Spleen (tissue), 13 donors: Measurements from ENCODE around the gene CELA2B. TPM values are rescaled to one million over a fixed set of nuclear protein-coding genes. Genes with fewer than 3 reads are reported as not detected.
A peak's percentile ranks its signal among the peaks of the same experiment; 100 is the strongest.
"Not testable (repeated sequence)": the region's sequence is repeated elsewhere in the genome, so short reads cannot be mapped to it uniquely, and the experiment has no call there.

Source experiments
- DNase-seq: peaks from one replicate; pipeline ENCODE4 v3.0.0-alpha.2; 2020
- H3K27ac ChIP-seq, 8 donors: fragments of 200-600 bp; sonication (generic) in 7 of 8; 1 replicate in 4 of 8; 2 replicates in 4 of 8; pipeline versions ENCODE4 v1.5.0 to v1.8.0; 2016 to 2021; ENCODE audit warnings: inconsistent platforms in 4 of 8, mild to moderate bottlenecking in 4 of 8, moderate library complexity in 1 of 8
- H3K27me3 ChIP-seq, 7 donors: fragments of 200-600 bp; sonication (generic) in 6 of 7; replicated peaks in 1 of 7; 1 replicate in 4 of 7; 2 replicates in 3 of 7; pipeline versions ENCODE4 v1.5.0 to v1.8.0; 2016 to 2021; ENCODE audit warnings: inconsistent platforms in 3 of 7, mild to moderate bottlenecking in 1 of 7
- H3K36me3 ChIP-seq, 6 donors: fragments of 200-600 bp; sonication (generic) in 5 of 6; 1 replicate in 4 of 6; 2 replicates in 2 of 6; pipeline versions ENCODE4 v1.5.0 to v1.8.0; 2016 to 2021; ENCODE audit warnings: inconsistent platforms in 2 of 6
- H3K4me1 ChIP-seq, 6 donors: fragments of 200-600 bp; sonication (generic) in 5 of 6; 1 replicate in 3 of 6; 2 replicates in 3 of 6; pipeline versions ENCODE4 v1.5.0 to v1.8.0; 2016 to 2021; ENCODE audit warnings: inconsistent platforms in 3 of 6
- H3K4me3 ChIP-seq, 8 donors: fragments of 200-600 bp; sonication (generic) in 7 of 8; 1 replicate in 4 of 8; 2 replicates in 4 of 8; pipeline versions ENCODE4 v1.5.0 to v1.8.0; 2016 to 2021; ENCODE audit warnings: inconsistent platforms in 4 of 8, mild to moderate bottlenecking in 4 of 8, moderate library complexity in 2 of 8
- H3K9me3 ChIP-seq, 8 donors: fragments of 200-600 bp; sonication (generic) in 7 of 8; 1 replicate in 4 of 8; 2 replicates in 4 of 8; pipeline versions ENCODE4 v1.5.0 to v1.8.0; 2016 to 2021; ENCODE audit warnings: inconsistent platforms in 4 of 8
- POLR2A ChIP-seq, 3 donors: fragments of 450-650 bp; IDR thresholded peaks; one replicate each; pipeline ENCODE4 v1.5.1; 2017; ENCODE audit warnings: antibody characterized with exemption in 3 of 3, mild to moderate bottlenecking in 1 of 3
- POLR2AphosphoS5 ChIP-seq, 3 donors: sonication (generic); formaldehyde crosslinking; IDR thresholded peaks; one replicate each; pipeline ENCODE4 v1.5.1; 2017; ENCODE audit warnings: antibody characterized with exemption in 3 of 3
- WGBS, 5 donors: extraction: QIAGEN DNeasy Blood & Tissue Kit in 3 of 5; methylation state at CpG; one replicate each; pipeline versions ENCODE4 v1.1.5 to v1.1.7; 2013 to 2018; 5-methylcytosine and 5-hydroxymethylcytosine counted together
- intact Hi-C: fragments of 100-400 bp; cut with DNase I; formaldehyde crosslinking; loops from one replicate; pipeline ENCODE4 v1.15.0; 2023; ENCODE audit warnings: low total_unique reads
- long read RNA-seq, 2 donors: transcript quantifications; one replicate each; lab custom pipeline, GENCODE V29; 2026
- polyA plus RNA-seq, 3 donors: library from polyadenylated mRNA; stranded (reverse); fragments of 200-250 nt; gene quantifications; one replicate each; pipeline ENCODE4 v1.2.1, GENCODE V29; 2013
- total RNA-seq, 7 donors: library from RNA; depleted of rRNA in 3 of 7; stranded (reverse); fragments of >200 nt in 3 of 7; fragmentation: NEBNext Ultra II Directional in 4 of 7; extraction: Animal tissue kit (Norgen Biotek cat#: 25700) in 4 of 7; gene quantifications; one replicate each; pipeline versions ENCODE4 v1.1.0 to v1.2.1, GENCODE V29; 2016 to 2021
- TF ChIP-seq, protein P1 (sequence below), 11 experiments: fragments of 200-600 bp in 7 of 11; fragments of 450-650 bp in 4 of 11; sonication (generic) in 4 of 11; IDR thresholded peaks in 8 of 11; conservative IDR thresholded peaks in 3 of 11; 1 replicate in 7 of 11; 2 replicates in 4 of 11; pipeline versions ENCODE4 v1.4.0 to v1.8.0; 2016 to 2021; ENCODE audit warnings: antibody characterized with exemption in 11 of 11, inconsistent platforms in 4 of 11, mild to moderate bottlenecking in 1 of 11
- donor health status: healthy with polysubstance abuse.
- donor health status: DM: no; HTN: no; CAD: no; lungs with moderate emphysema.
- donor health status: DM: no; HTN: no; CAD: no.
- donor health status: Bipolar disorder and iron deficiency.
- donor health status: healthy.
- donor health status: DM: no; HTN: no; CAD: no.
- donor health status: DM: yes; HTN: yes; CAD: no.

The CELA2B gene
- not detected for total RNA-seq
- under 1 TPM in 1 of 3 donors, not detected in 2; 0.14 TPM for polyA plus RNA-seq
- long read RNA-seq, donor 1, result 0 reads
- long read RNA-seq, donor 2, result 0 reads

DNA sequence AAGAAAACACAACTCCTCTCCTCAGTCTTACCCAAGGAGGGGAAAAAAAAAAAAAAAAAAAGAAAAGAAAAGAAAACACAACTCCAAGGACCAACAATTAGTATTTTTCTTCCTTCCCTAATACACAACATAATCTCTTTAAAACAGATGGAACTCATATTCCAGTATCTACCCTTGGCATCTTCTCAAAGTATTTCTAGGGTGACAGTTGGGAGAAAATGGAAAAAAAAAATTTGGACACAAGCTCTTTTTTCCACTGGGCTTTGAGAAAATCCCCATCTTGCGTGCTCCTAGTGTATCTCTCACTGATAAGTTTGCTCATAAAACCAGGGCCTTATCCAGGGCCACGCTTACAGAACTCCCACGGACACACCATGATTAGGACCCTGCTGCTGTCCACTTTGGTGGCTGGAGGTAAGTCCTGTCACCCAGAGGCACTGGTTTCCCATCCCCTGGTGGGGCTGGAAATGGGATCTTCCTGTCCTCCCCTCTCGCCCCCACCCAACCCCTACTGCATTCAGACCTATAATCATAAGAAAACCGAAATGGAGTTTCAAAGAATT lies at the start of gene CELA2B:
Gene CELA2B, plus strand, starts transcription at position 353 of the 563 bp plus-strand sequence. Its CDS starts 22 bp downstream, at position 375.
- intact Hi-C loops, result no loop called here
- 80 to 92% (median 85%) methylated on average over 5 of the region's 5 CpGs for WGBS, 5 donors
- TF ChIP-seq POLR2A (IDR thresholded peaks at IDR 0.05) (no peak), POLR2AphosphoS5 (IDR thresholded peaks at IDR 0.05) (no peak)
- TF ChIP-seq, protein P1, sequence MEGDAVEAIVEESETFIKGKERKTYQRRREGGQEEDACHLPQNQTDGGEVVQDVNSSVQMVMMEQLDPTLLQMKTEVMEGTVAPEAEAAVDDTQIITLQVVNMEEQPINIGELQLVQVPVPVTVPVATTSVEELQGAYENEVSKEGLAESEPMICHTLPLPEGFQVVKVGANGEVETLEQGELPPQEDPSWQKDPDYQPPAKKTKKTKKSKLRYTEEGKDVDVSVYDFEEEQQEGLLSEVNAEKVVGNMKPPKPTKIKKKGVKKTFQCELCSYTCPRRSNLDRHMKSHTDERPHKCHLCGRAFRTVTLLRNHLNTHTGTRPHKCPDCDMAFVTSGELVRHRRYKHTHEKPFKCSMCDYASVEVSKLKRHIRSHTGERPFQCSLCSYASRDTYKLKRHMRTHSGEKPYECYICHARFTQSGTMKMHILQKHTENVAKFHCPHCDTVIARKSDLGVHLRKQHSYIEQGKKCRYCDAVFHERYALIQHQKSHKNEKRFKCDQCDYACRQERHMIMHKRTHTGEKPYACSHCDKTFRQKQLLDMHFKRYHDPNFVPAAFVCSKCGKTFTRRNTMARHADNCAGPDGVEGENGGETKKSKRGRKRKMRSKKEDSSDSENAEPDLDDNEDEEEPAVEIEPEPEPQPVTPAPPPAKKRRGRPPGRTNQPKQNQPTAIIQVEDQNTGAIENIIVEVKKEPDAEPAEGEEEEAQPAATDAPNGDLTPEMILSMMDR (IDR thresholded peaks at IDR 0.05 in 8 of 11, conservative IDR thresholded peaks at IDR 0.05 in 3 of 11), result no peak
- Histone ChIP-seq H3K4me1 (no peaks in the 10 kb centered on the region), H3K27me3 (no peaks in the 10 kb centered on the region), H3K9me3 (peaks cover 0 to 2% (median 0%) of the 10 kb centered on the region in 8 donors), H3K4me3 (no peak within 1 kb of the TSS), H3K27ac (no peak within 1 kb of the TSS), H3K36me3 (no peaks in the 10 kb centered on the region)
- no peak for DNase-seq

DNA sequence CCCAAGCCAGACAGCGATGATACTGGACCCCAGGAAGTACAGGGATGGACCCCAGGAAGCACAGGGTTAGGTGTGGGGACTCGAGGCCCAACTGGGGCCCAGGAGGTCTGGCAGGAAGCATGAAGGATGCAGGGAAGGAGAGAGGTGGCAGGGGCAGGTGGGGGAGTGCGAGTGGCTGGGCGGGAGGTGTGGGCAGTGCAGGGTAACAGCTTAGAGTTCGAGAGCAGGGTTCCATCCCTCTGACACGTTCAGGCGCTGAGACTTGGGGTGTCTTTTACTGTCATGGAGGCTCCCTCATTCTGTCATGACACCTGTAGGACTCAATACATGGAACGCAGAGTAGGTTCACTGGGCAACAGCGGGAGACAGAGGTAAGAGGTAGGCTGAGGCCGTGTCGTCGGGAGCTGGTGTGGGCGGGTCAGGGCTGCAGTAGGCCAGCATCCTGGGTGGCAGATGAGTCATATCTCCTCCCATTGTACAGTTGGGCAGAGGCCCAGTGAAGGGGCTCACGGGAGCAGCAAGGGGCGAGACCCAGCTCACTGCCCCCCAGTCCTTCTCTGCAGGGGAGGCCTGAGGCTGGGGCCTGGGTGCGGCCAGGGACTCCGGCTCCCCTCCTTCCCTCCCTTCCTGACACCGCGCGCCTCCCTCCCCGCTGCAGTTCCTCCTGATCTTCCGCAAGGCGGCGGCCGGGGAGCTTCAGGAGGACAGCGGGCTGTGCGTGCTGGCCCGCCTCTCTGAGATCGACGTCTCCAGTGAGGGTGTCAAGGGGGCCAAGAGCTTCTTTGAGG lies 49.2 kb upstream of the CELA2B start:
- intact Hi-C loops, result no loop called here
- Histone ChIP-seq H3K36me3 (peaks cover 0 to 100% (median 56%) of the 10 kb centered on the region in 6 donors), H3K4me3 (no peak overlapping the region), H3K27ac (peak overlapping the region in 7 of 8 donors; percentile 6 to 49 (median 33)), H3K27me3 (no peaks in the 10 kb centered on the region), H3K4me1 (peaks cover 8 to 99% (median 43%) of the 10 kb centered on the region in 6 donors), H3K9me3 (no peaks in the 10 kb centered on the region)
- 64 to 87% (median 78%) methylated on average over 20 to 30 of the region's 30 CpGs for WGBS, 5 donors
- DNase-seq, result no peak
- TF ChIP-seq, protein P1 (IDR thresholded peaks at IDR 0.05 in 8 of 11, conservative IDR thresholded peaks at IDR 0.05 in 3 of 11), result peak in 7 of 11 experiments; percentile 20 to 47 (median 31)
- TF ChIP-seq POLR2A (IDR thresholded peaks at IDR 0.05) (no peak), POLR2AphosphoS5 (IDR thresholded peaks at IDR 0.05) (peak in 2 of 3 donors; percentile 43 to 75)

DNA sequence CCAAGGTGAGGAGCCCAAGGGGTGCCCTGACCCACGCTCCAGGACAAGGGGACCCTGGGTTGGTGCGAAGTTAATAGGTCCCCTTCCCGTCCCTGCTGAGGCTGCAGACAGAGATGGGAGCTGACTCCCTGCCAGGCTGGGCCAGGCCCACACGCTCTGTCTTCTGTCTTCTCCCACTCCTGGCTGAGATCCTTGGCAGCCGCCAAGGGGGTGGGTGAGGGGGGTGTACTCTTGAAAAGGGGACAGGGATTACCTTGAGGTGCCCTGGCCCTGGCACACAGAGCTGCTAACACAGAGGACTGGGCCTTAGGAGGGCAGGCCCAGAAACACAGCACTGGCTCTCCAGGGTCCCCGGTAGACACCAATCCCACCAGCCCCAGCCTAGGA lies 48.6 kb upstream of the CELA2B start:
- Histone ChIP-seq H3K27me3 (no peaks in the 10 kb centered on the region), H3K27ac (peak overlapping the region in 5 of 8 donors; percentile 6 to 49 (median 33)), H3K4me1 (peaks cover 8 to 96% (median 42%) of the 10 kb centered on the region in 6 donors), H3K4me3 (no peak overlapping the region), H3K9me3 (no peaks in the 10 kb centered on the region), H3K36me3 (peaks cover 0 to 100% (median 56%) of the 10 kb centered on the region in 6 donors)
- TF ChIP-seq, protein P1 (IDR thresholded peaks at IDR 0.05 in 8 of 11, conservative IDR thresholded peaks at IDR 0.05 in 3 of 11), result no peak
- TF ChIP-seq POLR2AphosphoS5 (IDR thresholded peaks at IDR 0.05), result peak in 1 of 3 donors; percentile 18
- intact Hi-C loops, result no loop called here
- WGBS, 5 donors, result 70 to 94% (median 75%) methylated on average over 2 to 6 of the region's 6 CpGs
- DNase-seq, result peak; percentile 68

DNA sequence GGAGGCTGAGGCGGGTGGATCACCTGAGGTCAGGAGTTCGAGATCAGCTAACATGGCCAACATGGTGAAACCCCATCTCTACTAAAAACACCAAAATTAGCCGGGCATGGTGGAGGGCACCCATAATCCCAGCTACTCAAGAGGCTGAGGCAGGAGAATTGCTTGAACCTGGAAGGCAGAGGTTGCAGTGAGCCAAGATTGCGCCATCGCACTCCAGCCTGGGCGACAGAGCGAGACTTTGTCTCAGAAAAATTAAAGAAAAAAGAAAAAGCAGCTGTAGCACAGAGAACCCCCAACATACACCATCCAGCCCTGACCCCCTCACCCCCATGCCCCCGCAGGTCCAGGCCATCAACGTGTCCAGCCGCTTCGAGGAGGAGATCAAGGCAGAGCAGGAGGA lies 47.7 kb upstream of the CELA2B start:
- Histone ChIP-seq H3K36me3 (peaks cover 0 to 91% (median 56%) of the 10 kb centered on the region in 6 donors), H3K4me1 (peaks cover 8 to 86% (median 37%) of the 10 kb centered on the region in 6 donors), H3K27ac (peak overlapping the region in 1 of 8 donors; percentile 47)
- H3K9me3 ChIP-seq, DNase-seq, intact Hi-C loops, H3K27me3 ChIP-seq, H3K4me3 ChIP-seq: not testable (repeated sequence)
- WGBS, 5 donors, result 86 to 92% (median 92%) methylated on average over 11 of the region's 11 CpGs
